Epithelial cell of proximal tubule (primary cell): ENCODE measurements around the gene SHANK1. TPM values are rescaled to one million over a fixed set of nuclear protein-coding genes. Genes with fewer than 3 reads are reported as not detected.

ENCODE experiments used
- DNase-seq: peaks from one replicate; pipeline ENCODE4 v3.0.0-alpha.2; 2011; ENCODE audit warnings: low read depth
- H3K4me3 ChIP-seq: 2 replicates; pipeline ENCODE4 v1.5.1; 2011; ENCODE audit warnings: low read depth, mild to moderate bottlenecking, low read length
- total RNA-seq: library from RNA; depleted of rRNA; stranded (reverse); fragments of >200 nt; gene quantifications from 2 replicates; pipeline ENCODE4 v1.2.3, GENCODE V29; 2015
- TF ChIP-seq, protein P1 (sequence below): conservative IDR thresholded peaks from 2 replicates; pipeline ENCODE4 v1.5.1; 2012; ENCODE audit warnings: low read depth, mild to moderate bottlenecking, low read length

The SHANK1 gene
- total RNA-seq, 1 donor from 2014 or later = 0.29 TPM

GRCh38 chr19:50661766-50662650 lies 57.6 kb downstream of the SHANK1 start:
- DNase-seq = no peak
- no peak overlapping the region for H3K4me3 ChIP-seq
- TF ChIP-seq, protein P1, sequence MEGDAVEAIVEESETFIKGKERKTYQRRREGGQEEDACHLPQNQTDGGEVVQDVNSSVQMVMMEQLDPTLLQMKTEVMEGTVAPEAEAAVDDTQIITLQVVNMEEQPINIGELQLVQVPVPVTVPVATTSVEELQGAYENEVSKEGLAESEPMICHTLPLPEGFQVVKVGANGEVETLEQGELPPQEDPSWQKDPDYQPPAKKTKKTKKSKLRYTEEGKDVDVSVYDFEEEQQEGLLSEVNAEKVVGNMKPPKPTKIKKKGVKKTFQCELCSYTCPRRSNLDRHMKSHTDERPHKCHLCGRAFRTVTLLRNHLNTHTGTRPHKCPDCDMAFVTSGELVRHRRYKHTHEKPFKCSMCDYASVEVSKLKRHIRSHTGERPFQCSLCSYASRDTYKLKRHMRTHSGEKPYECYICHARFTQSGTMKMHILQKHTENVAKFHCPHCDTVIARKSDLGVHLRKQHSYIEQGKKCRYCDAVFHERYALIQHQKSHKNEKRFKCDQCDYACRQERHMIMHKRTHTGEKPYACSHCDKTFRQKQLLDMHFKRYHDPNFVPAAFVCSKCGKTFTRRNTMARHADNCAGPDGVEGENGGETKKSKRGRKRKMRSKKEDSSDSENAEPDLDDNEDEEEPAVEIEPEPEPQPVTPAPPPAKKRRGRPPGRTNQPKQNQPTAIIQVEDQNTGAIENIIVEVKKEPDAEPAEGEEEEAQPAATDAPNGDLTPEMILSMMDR = no peak

DNA sequence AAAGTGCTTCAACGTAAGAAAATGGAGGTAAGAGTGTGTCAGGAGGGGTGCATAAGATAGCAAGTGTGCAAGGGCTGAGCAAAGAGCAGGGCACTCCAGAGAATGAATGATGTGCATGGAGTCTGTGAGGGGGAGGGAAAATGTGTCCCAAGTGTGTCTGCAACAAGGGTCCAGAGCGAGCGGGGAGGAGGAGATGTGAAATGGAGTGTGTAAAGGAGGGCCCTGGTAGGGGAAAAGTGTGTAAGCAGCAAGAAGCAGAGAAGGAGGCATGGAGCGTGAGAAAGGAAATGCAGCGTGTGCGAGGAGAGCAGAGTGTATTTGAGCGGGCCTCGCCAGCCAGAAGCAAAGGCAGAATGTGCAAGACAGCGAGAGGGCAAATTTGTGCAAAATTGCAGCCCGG lies 58.6 kb downstream of the SHANK1 start:
- no peak for DNase-seq
- TF ChIP-seq, protein P1 = no peak
- H3K4me3 ChIP-seq = no peak overlapping the region

- DNase-seq = no peak
- no peak overlapping the region for H3K4me3 ChIP-seq
- TF ChIP-seq, protein P1 = no peak
These were observed 59.6 kb downstream of the SHANK1 start for GRCh38 chr19:50660088-50660366.

GRCh38 chr19:50659318-50660087 lies 60.1 kb downstream of the SHANK1 start:
- H3K4me3 ChIP-seq = peak overlapping the region; percentile 14

GRCh38 chr19:50658441-50659317 lies 60.9 kb downstream of the SHANK1 start:
- DNase-seq = no peak
- TF ChIP-seq, protein P1 = no peak
- H3K4me3 ChIP-seq = peak overlapping the region; percentile 52

More at GRCh38 chr19:50659318-50660087, 60.1 kb downstream of the SHANK1 start:
- TF ChIP-seq, protein P1 = no peak
- no peak for DNase-seq

GRCh38 chr19:50657712-50658440 lies 61.7 kb downstream of the SHANK1 start:
- DNase-seq = peak; percentile 79
- TF ChIP-seq, protein P1 = no peak
- H3K4me3 ChIP-seq = peak overlapping the region; percentile 59
